ENCODE data around the gene SNRPA.

DNA sequence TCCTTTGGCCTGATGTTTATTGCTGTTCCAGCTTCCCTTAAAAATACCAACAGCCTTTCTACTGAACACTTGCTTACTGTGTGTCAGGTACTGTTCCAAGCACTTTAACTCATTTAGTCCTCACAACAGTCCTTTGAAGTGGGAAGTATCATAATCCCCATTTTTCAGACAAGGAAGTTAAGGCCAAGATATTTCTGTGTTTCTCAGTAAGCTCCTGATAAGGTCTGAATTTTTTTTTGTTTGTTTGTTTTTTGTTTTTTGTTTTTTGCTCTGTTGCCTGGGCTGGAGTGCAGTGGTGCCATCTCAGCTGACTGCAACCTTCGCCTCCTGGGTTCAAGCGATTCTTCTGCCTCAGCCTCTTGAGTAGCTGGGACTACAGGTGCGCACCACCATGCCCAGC is 7.5 kb downstream of the SNRPA start:
- TF ChIP-seq, protein P1, sequence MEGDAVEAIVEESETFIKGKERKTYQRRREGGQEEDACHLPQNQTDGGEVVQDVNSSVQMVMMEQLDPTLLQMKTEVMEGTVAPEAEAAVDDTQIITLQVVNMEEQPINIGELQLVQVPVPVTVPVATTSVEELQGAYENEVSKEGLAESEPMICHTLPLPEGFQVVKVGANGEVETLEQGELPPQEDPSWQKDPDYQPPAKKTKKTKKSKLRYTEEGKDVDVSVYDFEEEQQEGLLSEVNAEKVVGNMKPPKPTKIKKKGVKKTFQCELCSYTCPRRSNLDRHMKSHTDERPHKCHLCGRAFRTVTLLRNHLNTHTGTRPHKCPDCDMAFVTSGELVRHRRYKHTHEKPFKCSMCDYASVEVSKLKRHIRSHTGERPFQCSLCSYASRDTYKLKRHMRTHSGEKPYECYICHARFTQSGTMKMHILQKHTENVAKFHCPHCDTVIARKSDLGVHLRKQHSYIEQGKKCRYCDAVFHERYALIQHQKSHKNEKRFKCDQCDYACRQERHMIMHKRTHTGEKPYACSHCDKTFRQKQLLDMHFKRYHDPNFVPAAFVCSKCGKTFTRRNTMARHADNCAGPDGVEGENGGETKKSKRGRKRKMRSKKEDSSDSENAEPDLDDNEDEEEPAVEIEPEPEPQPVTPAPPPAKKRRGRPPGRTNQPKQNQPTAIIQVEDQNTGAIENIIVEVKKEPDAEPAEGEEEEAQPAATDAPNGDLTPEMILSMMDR (IDR thresholded peaks at IDR 0.05; ENCODE audit: poor library complexity): no peak
- TF ChIP-seq EZH2phosphoT487 (IDR thresholded peaks at IDR 0.05; ENCODE audit: low read depth, severe bottlenecking, unreplicated experiment): no peak
- no peak for TF ChIP-seq EZH2 (IDR thresholded peaks at IDR 0.05; ENCODE audit: borderline replicate concordance)
